SJCRH30 (cell line): ENCODE measurements around the gene CLNS1A. TPM values are rescaled to one million over a fixed set of nuclear protein-coding genes. Genes with fewer than 3 reads are reported as not detected.

ENCODE experiments used
- DNase-seq, 2 experiments: peaks; one replicate each; pipeline ENCODE4 v3.0.0-alpha.2; 2015 to 2020
- H3K27ac ChIP-seq: fragments of 250-450 bp; sonication (Bioruptor Pico); 2 replicates; pipeline ENCODE4 v1.5.1; 2020; ENCODE audit warnings: mild to moderate bottlenecking, moderate library complexity
- H3K27me3 ChIP-seq: fragments of 250-450 bp; sonication (Bioruptor Pico); 2 replicates; pipeline ENCODE4 v1.5.1; 2020; ENCODE audit warnings: mild to moderate bottlenecking, moderate library complexity
- H3K36me3 ChIP-seq: fragments of 250-450 bp; sonication (Bioruptor Pico); 2 replicates; pipeline ENCODE4 v1.5.1; 2020; ENCODE audit warnings: mild to moderate bottlenecking, moderate library complexity
- H3K4me1 ChIP-seq: fragments of 250-450 bp; sonication (Bioruptor Pico); 2 replicates; pipeline ENCODE4 v1.5.1; 2020; ENCODE audit warnings: mild to moderate bottlenecking, moderate library complexity
- H3K4me3 ChIP-seq: fragments of 250-450 bp; sonication (Bioruptor Pico); 2 replicates; pipeline ENCODE4 v1.5.1; 2020; ENCODE audit warnings: mild to moderate bottlenecking, moderate library complexity
- H3K9me3 ChIP-seq: fragments of 250-450 bp; sonication (Bioruptor Pico); replicated peaks from 2 replicates; pipeline ENCODE4 v1.5.1; 2020; ENCODE audit warnings: mild to moderate bottlenecking, moderate library complexity
- total RNA-seq: library from RNA; depleted of rRNA; stranded (reverse); fragments of >200 nt; shearing (Covaris generic); gene quantifications from 2 replicates; pipeline ENCODE4 v1.2.3, GENCODE V29; 2014; rRNA removed

The CLNS1A gene, protein sequence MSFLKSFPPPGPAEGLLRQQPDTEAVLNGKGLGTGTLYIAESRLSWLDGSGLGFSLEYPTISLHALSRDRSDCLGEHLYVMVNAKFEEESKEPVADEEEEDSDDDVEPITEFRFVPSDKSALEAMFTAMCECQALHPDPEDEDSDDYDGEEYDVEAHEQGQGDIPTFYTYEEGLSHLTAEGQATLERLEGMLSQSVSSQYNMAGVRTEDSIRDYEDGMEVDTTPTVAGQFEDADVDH
- total RNA-seq: 279 and 290 TPM in 2 replicates

DNA sequence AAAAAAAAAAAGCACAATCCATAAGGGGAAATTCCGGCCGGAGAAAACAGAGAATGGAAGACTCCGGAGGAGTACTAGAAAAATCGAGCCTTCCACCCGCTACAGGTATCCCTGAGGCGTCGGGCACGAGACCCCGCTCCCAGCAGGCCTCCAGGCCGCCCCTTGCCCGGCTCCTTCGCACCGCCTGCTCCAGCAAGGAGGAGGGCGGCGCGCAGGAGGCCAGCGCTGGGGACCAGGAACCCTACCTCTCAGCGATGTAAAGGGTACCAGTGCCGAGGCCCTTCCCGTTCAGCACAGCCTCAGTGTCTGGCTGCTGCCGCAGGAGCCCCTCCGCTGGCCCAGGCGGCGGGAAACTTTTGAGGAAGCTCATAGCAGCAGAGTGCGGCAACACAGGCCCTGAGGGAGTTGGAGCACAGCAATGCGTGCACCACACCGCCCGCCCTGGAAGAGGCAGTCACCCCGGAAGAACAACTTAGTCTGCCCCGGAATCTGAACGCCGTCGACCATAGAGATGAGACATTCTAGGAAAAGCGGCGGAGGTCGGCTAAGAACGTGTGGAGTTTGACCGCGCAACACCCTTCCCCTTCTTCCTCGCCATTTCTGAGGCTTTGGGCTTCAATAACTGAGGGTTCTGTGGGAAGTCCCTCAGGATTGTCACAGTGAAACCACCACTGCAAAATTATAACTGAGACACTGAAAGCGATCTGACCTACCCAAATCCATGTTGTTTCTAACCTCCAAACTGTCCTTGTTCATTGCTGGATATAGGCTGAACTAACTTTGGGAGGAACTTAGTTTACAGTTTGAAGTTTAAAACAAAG lies at the start of gene CLNS1A:
CLNS1A (minus strand) TSS at position 450 of the 821 bp plus-strand sequence; CDS start at position 370, 80 bp downstream.
- no peaks in the 10 kb centered on the region for H3K9me3 ChIP-seq

GRCh38 chr11:77687088-77687487 lies 49.5 kb upstream of the CLNS1A start:
- H3K9me3 ChIP-seq: no peaks in the 10 kb centered on the region

More for the DNA sequence above, at the start of gene CLNS1A:
- Histone ChIP-seq H3K4me1 (no peaks in the 10 kb centered on the region), H3K27ac (peak within 1 kb of the TSS; percentile 64), H3K4me3 (peak within 1 kb of the TSS; percentile 75), H3K27me3 (no peaks in the 10 kb centered on the region), H3K36me3 (peaks cover 10% of the 10 kb centered on the region)
- peak; percentile 90 to 95 for DNase-seq

GRCh38 chr11:77677138-77677537 lies 39.5 kb upstream of the CLNS1A start:
- H3K9me3 ChIP-seq: no peaks in the 10 kb centered on the region
- no peaks in the 10 kb centered on the region for H3K27me3 ChIP-seq
- no peak overlapping the region for H3K27ac ChIP-seq
- H3K4me1 ChIP-seq: no peaks in the 10 kb centered on the region
- no peak for DNase-seq
- no peak overlapping the region for H3K4me3 ChIP-seq
- H3K36me3 ChIP-seq: peaks cover 42% of the 10 kb centered on the region

More at GRCh38 chr11:77687088-77687487, 49.5 kb upstream of the CLNS1A start:
- Histone ChIP-seq H3K27me3 (no peaks in the 10 kb centered on the region), H3K27ac (no peak overlapping the region), H3K36me3 (peaks cover 36% of the 10 kb centered on the region; the same call in 1 of the 2 replicates), H3K4me1 (no peaks in the 10 kb centered on the region), H3K4me3 (no peak overlapping the region)
- DNase-seq: no peak

GRCh38 chr11:77672264-77672663 lies 34.7 kb upstream of the CLNS1A start:
- no peak for DNase-seq
- no peaks in the 10 kb centered on the region for H3K9me3 ChIP-seq
- no peak overlapping the region for H3K27ac ChIP-seq
- H3K27me3 ChIP-seq: no peaks in the 10 kb centered on the region
- no peaks in the 10 kb centered on the region for H3K4me1 ChIP-seq
- no peak overlapping the region for H3K4me3 ChIP-seq
- peaks cover 54% of the 10 kb centered on the region for H3K36me3 ChIP-seq

- Histone ChIP-seq H3K27me3 (no peaks in the 10 kb centered on the region), H3K4me1 (no peaks in the 10 kb centered on the region), H3K4me3 (no peak overlapping the region), H3K9me3 (no peaks in the 10 kb centered on the region), H3K27ac (no peak overlapping the region), H3K36me3 (peaks cover 54% of the 10 kb centered on the region)
- DNase-seq: no peak
Measured at GRCh38 chr11:77669848-77670511, 32.4 kb upstream of the CLNS1A start.

- H3K9me3 ChIP-seq: no peaks in the 10 kb centered on the region
- no peak overlapping the region for H3K27ac ChIP-seq
- H3K27me3 ChIP-seq: no peaks in the 10 kb centered on the region
- DNase-seq: no peak
- H3K4me1 ChIP-seq: no peaks in the 10 kb centered on the region
- H3K36me3 ChIP-seq: peaks cover 57% of the 10 kb centered on the region
- H3K4me3 ChIP-seq: no peak overlapping the region
Measured at GRCh38 chr11:77668760-77669159, 31.2 kb upstream of the CLNS1A start.

GRCh38 chr11:77665240-77665965 lies 27.8 kb upstream of the CLNS1A start:
- peaks cover 43% of the 10 kb centered on the region for H3K36me3 ChIP-seq
- no peak overlapping the region for H3K4me3 ChIP-seq
- H3K4me1 ChIP-seq: no peaks in the 10 kb centered on the region
- no peak overlapping the region for H3K27ac ChIP-seq
- DNase-seq: no peak
- no peaks in the 10 kb centered on the region for H3K9me3 ChIP-seq
- H3K27me3 ChIP-seq: no peaks in the 10 kb centered on the region

DNA sequence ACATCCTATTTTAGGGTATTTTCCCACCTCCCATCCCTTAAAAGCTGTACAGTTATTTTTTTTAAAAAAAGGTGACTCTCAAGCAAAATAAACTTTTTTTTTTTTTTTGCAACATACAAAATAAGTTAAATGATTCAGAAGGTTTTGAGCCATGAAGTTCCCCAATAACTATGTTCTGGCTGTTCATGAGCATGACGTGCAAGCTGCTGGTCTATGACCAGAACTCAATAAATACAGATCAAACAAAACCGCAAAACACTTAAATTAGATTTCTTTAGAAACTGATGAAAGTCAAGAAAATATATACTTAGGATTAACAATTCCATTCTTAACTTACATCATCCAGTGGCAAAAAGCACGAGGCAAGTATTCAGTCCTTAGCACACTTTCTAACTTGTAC lies 24.1 kb upstream of the CLNS1A start:
- peaks cover 25% of the 10 kb centered on the region for H3K36me3 ChIP-seq
- no peak overlapping the region for H3K4me3 ChIP-seq
- no peaks in the 10 kb centered on the region for H3K27me3 ChIP-seq
- H3K4me1 ChIP-seq: peaks cover 8% of the 10 kb centered on the region; the same call in 1 of the 2 replicates
- H3K9me3 ChIP-seq: no peaks in the 10 kb centered on the region
- no peak for DNase-seq
- H3K27ac ChIP-seq: no peak overlapping the region

DNA sequence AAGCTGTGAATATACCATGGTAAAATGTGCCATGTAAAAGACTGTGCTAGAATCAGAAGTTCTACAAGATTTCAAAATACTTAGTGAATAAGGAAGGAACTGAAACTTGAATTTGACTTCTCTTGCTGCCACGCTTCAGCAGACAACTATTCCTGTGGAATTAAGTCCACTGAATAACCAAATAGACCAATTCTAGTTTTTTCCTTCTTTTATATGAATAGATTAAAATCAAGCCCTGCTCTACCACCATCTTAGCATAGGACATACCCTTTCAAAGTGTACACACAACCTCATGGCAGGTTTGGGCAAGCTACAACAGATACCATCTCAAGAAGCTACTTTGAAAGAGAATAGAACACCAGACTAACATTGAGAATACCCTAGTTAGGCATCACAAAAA lies 23.4 kb upstream of the CLNS1A start:
- H3K9me3 ChIP-seq: no peaks in the 10 kb centered on the region
- DNase-seq: no peak
- H3K27me3 ChIP-seq: no peaks in the 10 kb centered on the region
- no peak overlapping the region for H3K4me3 ChIP-seq
- H3K36me3 ChIP-seq: peaks cover 18% of the 10 kb centered on the region
- H3K27ac ChIP-seq: no peak overlapping the region
- peaks cover 8% of the 10 kb centered on the region; the same call in 1 of the 2 replicates for H3K4me1 ChIP-seq

GRCh38 chr11:77658213-77659013 lies 20.8 kb upstream of the CLNS1A start:
- peaks cover 8% of the 10 kb centered on the region; the same call in 1 of the 2 replicates for H3K4me1 ChIP-seq
- peak in 1 of 2 experiments; percentile 25 for DNase-seq
- H3K9me3 ChIP-seq: no peaks in the 10 kb centered on the region
- H3K27me3 ChIP-seq: no peaks in the 10 kb centered on the region
- no peak overlapping the region for H3K4me3 ChIP-seq
- H3K36me3 ChIP-seq: no peaks in the 10 kb centered on the region
- no peak overlapping the region for H3K27ac ChIP-seq

DNA sequence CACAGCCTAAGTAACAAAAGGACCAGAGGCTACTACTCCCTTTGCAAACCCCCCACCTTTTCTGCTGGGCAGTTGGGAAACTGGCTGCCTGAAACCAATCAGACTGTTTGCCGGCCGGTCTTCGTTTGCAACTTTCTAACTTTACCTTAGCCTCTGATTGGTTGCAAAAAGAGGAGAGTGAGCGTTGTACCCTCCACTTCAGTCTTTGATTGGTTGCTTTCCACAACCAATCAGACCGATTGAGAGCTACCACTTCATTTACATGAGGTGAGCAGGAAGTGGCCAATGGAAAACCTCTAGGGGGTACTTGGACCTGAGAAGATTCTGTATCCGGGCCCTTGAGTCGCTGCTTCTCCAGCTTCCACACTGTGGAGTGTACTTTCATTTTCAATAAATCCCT lies 18.8 kb upstream of the CLNS1A start:
- Histone ChIP-seq H3K9me3 (no peaks in the 10 kb centered on the region), H3K4me1 (peaks cover 8% of the 10 kb centered on the region; the same call in 1 of the 2 replicates), H3K4me3 (no peak overlapping the region), H3K36me3 (no peaks in the 10 kb centered on the region), H3K27ac (no peak overlapping the region), H3K27me3 (no peaks in the 10 kb centered on the region)
- DNase-seq: no peak

DNA sequence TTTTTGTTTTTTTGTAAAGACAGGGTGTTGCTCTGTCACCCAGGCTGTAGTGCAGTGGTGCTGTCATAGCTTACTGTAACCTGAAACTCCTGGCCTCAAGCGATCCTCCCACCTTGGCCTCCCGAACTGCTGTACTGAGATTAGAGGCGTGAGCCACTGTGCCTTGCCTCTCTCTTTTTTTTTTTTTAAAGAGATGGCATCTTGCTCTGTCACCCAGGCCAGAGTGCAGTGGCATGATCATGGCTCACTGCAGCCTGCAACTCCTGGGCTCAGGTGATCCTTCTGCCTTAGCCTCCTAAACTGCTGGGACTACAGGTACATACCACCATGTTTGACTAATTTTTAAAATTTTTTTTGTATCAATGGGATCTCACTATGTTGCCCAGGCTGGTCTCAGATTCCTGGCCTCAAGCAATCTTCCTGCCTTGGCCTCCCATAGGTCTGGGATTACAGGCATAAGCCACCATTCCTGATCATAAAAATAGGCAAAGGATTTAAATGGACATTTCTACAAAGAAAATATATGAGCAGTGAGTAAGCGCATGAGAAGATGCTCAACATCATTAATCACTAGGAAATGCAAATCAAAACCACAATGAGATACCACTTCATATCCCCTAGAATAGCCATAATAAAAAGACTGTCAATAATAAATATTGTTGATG lies 17.3 kb upstream of the CLNS1A start:
- H3K27me3 ChIP-seq: no peaks in the 10 kb centered on the region
- H3K4me3 ChIP-seq: no peak overlapping the region
- peaks cover 8% of the 10 kb centered on the region; the same call in 1 of the 2 replicates for H3K4me1 ChIP-seq
- no peak overlapping the region for H3K27ac ChIP-seq
- DNase-seq: peak in 1 of 2 experiments; percentile 37
- no peaks in the 10 kb centered on the region for H3K36me3 ChIP-seq
- H3K9me3 ChIP-seq: no peaks in the 10 kb centered on the region

DNA sequence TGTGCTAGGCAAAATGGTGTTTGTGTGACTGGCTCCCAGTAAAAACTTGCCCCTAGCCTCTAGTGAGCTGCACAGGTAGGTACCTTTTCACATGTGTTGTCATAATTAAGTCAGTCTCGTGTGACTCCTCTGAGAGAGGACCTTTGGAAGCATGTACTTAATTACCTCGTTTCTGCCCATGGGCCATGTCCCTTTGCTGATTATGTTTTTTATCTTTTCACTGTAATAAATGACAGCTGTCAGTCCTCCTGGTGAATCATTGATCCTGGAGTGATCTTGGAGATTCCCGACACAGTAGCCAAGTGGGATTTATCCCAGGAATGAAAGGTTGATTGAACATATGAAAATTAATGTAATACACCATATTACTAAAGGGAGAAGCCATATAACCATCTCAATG lies 12.5 kb upstream of the CLNS1A start:
- H3K27me3 ChIP-seq: no peaks in the 10 kb centered on the region
- no peaks in the 10 kb centered on the region for H3K36me3 ChIP-seq
- no peaks in the 10 kb centered on the region for H3K4me1 ChIP-seq
- H3K4me3 ChIP-seq: no peak overlapping the region
- no peak for DNase-seq
- no peak overlapping the region for H3K27ac ChIP-seq
- H3K9me3 ChIP-seq: no peaks in the 10 kb centered on the region
